A673 (cell line): ENCODE data around the gene HPCAL1.

Source experiments
- EZH2 ChIP-seq: fragments of 200-600 bp; sonication (generic); IDR thresholded peaks from 2 replicates; pipeline ENCODE4 v1.6.1; 2017; ENCODE audit warnings: borderline replicate concordance, low read depth, mild to moderate bottlenecking, mixed read lengths, antibody characterized with exemption, low read length; ENCODE audit not compliant: poor library complexity, severe bottlenecking
- TF ChIP-seq, protein P1 (sequence below): fragments of 300-800, 200-600 bp; sonication (generic); conservative IDR thresholded peaks from 2 replicates; pipeline ENCODE4 v1.5.1; 2017; ENCODE audit warnings: low read depth, mild to moderate bottlenecking, antibody characterized with exemption, low read length, moderate library complexity, mixed read lengths

DNA sequence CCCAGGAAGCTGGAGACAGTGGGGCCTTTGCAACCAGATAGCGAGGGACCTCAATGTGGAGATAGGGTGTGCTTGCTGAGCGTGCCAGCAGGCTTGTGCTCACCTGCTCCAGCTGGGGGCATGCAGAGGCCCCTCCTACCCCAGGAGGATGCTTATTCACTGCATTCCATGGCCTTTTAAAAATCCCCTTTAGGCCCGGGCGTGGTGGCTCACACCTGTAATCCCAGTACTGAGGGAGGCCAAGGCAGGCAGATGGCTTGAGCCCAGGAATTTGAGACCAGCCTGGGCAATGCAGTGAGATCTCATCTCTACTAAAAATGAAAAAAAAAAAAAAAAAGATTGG lies 90.9 kb downstream of the HPCAL1 start:
- TF ChIP-seq, protein P1, sequence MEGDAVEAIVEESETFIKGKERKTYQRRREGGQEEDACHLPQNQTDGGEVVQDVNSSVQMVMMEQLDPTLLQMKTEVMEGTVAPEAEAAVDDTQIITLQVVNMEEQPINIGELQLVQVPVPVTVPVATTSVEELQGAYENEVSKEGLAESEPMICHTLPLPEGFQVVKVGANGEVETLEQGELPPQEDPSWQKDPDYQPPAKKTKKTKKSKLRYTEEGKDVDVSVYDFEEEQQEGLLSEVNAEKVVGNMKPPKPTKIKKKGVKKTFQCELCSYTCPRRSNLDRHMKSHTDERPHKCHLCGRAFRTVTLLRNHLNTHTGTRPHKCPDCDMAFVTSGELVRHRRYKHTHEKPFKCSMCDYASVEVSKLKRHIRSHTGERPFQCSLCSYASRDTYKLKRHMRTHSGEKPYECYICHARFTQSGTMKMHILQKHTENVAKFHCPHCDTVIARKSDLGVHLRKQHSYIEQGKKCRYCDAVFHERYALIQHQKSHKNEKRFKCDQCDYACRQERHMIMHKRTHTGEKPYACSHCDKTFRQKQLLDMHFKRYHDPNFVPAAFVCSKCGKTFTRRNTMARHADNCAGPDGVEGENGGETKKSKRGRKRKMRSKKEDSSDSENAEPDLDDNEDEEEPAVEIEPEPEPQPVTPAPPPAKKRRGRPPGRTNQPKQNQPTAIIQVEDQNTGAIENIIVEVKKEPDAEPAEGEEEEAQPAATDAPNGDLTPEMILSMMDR = no peak
- TF ChIP-seq EZH2 = no peak
